ENCODE measurements around the gene ZNF761.
"Not testable (repeated sequence)": the region's sequence is repeated elsewhere in the genome, so short reads cannot be mapped to it uniquely, and the experiment has no call there.

ZNF761 gene

GRCh38 chr19:53431399-53432087 lies at the start of gene ZNF761:
Gene ZNF761 (plus strand): TSS chr19:53431984. CDS start chr19:53447269, 15,285 bp downstream.
- DNase-seq (ENCODE audit: low spot score): peak; percentile 96

DNA sequence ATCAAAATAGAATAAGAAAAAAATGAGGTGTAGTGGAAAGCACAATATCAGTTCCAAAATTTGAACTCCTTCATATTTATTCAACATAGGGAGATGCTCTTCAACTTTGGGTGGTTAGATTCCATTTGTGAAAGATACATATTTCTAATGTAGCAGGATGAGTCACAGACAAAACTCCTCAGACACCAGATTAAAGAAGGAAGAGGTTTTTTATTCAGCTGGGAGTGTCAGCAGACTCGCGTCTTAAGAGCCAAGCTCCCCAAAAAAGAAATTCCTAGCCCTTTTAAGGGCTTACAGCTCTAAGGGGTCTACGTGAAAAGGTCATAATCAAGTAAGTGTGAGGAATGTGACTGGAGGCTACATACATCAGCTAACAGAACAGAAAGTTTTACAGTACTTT lies 43.6 kb upstream of the ZNF761 start:
- no peak for DNase-seq (ENCODE audit: low spot score)

- no peak for DNase-seq (ENCODE audit: low spot score)
Observed at GRCh38 chr19:53388904-53389303, 42.9 kb upstream of the ZNF761 start.

- DNase-seq (ENCODE audit: low spot score): no peak
Observed at GRCh38 chr19:53389571-53389970, 42.2 kb upstream of the ZNF761 start.

DNA sequence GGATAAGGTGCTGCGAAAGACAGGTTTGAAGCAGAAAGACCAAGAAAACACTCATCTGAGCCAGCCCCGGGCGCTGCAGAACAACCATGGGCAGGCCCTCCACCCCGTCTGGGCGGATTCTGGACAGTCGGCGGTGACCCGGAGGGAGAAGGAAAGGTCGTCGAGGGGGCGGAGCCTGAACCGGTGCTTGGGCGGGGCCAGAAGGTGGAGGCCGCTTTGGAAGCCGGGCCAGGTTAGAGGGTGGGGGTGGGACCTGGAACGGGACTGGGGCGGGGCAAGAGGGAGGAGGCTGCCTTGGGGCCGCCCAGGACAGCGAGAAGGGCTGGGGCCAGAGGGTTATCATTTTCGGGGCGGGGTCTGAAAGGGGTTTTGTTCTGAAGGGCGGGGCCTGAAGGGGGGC lies 41.8 kb upstream of the ZNF761 start:
- DNase-seq (ENCODE audit: low spot score): no peak

DNA sequence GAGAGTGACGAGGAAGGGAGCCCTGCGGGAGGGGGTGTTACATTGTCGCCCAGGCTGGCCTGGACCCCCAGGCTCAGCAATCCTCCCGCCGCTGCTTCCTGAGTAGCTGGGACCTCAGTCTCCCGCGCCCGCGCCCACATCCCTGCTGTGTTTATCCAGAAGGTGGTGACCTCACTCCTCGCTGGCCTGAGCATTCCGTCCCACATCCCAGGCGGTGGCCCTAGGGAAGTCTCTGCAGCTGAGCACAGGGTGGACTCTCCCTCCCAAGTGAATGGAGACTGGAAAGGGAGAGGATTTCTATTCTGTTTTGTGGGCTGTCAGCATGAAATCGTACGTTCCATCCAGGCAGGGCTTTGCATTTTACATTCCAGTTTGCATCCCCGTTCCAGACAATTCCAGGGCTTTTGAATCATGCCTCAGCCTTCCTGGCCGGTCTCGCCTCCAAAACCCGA lies 37.2 kb upstream of the ZNF761 start:
- no peak for DNase-seq (ENCODE audit: low spot score)

GRCh38 chr19:53394974-53395839 lies 36.6 kb upstream of the ZNF761 start, which contains the start of gene ZNF765:
Gene ZNF765 (plus strand): TSS chr19:53395149. CDS start chr19:53398016, 2,867 bp downstream.
- peak; percentile 98 for DNase-seq (ENCODE audit: low spot score)

DNA sequence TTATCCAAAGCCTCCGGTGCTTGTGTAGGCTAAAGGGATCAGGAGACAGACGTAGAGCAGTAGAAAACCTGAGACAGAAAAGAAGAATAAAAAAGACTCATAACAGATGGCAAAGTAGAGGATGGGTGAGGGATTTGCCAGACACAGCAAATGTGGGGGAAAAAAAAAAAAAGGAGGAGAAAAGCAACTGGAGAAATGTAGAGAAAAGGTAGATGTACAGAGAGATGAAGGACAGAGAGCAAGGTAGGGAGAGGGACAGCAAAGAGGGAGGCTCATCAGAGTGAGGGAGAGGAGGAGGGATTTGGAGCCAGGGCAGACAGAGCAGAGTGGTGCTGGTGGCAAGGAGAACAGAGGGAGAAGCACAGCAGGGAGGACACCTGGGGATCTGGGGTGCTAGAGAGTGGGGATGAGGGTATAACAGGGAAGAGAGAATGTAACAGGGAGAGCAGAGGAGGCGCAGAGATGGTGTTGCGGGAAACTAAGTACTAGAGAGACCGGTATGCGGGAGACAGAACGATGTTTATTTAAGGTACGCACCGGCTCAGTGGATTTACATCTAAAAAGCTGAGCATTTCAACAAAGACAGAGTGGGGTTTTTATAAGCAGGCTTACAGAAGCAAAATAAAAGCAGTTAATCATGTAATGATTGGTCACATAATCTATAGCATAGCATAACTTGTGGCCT lies 35.8 kb upstream of the ZNF761 start:
- not testable (repeated sequence) for DNase-seq (ENCODE audit: low spot score)

DNA sequence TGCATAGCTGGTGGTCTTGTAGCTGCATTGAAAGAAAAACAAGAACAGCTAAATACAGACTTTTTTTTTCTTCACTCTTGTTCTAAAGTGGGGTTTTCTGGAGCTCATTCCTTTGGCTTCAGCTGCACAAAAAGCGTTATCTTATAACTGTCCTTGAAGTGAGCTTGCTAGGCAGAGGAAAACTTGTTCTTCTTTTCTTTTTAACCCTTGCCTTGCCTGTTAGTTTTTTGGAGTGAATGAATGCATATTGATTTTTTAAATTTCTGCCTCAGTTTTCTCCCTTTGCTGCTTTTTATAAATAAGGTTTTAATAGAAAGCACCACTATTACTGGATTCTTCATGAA lies 35.3 kb upstream of the ZNF761 start:
- DNase-seq (ENCODE audit: low spot score): no peak

DNA sequence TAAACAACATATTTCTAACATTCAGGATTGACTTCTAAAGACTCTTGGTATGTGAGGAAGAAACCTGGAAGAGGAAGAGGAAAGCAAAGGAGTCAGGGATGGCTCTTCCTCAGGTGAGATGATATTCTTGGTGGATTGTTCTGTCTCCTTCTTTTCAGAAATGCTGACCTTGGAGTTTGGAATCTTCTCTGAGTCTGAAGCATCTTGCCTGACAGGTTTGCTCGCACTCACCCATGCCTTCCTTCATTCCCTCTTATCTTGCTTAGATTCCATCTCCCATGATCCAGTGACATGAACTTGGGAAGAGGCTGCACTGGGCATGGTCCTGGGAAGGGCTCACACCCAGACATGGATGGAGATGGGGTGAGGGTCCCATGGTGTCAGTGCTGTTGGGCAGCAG lies 33.9 kb upstream of the ZNF761 start:
- DNase-seq (ENCODE audit: low spot score): not testable (repeated sequence)

DNA sequence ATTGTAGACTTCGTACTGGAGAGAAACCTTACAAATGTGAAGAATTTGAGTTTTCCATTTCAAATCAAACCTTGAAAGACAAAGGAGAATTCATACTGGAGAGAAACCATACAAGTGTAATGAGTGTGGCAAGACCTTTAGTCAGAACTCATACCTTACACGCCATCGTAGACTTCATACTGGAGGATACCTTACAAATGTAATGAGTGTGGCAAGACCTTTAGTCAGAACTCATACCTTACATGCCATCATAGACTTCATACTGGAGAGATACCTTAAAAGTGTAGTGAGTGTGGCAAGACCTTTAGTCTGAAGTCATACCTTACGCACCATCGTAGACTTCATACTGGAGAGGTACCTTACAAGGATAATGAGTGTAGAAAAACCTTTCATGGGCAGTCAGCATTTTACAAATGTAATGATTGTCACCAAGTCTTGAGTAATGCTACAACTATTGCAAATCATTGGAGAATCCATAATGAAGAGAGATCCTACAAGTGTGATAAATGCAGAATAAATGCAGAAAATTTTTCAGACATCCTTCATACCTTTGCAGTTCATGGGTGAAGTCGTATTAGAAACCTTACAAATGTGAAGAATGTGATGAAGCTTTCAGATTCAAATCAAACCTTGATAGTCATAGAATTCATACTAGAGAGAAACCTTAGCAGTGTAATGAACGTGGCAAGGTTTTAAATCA lies 22.1 kb upstream of the ZNF761 start:
- DNase-seq (ENCODE audit: low spot score): no peak

- not testable (repeated sequence) for DNase-seq (ENCODE audit: low spot score)
Observed at GRCh38 chr19:53420520-53421315, 11.1 kb upstream of the ZNF761 start.

DNA sequence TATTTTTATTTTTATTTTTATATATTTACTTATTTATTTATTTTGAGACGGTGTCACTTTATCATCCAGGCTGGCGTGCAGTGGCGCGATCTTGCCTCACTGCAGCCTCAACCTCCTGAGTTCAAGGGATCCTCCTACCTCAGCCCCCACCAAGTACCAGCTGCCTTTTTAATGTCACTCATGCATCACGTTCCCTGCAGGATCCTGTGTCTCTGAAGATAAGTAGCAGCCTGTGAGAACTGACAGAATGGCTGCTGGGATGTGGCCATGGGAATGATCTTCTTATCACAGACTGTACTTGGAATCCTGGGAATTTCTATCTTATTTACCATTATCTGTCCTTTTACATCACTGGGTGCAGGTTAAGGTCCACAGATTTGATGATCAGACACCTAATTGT lies 9.2 kb upstream of the ZNF761 start:
- no peak for DNase-seq (ENCODE audit: low spot score)

- not testable (repeated sequence) for DNase-seq (ENCODE audit: low spot score)
Observed at GRCh38 chr19:53423074-53423473, 8.7 kb upstream of the ZNF761 start.

GRCh38 chr19:53423680-53424079 lies 8.1 kb upstream of the ZNF761 start:
- DNase-seq (ENCODE audit: low spot score): not testable (repeated sequence)

DNA sequence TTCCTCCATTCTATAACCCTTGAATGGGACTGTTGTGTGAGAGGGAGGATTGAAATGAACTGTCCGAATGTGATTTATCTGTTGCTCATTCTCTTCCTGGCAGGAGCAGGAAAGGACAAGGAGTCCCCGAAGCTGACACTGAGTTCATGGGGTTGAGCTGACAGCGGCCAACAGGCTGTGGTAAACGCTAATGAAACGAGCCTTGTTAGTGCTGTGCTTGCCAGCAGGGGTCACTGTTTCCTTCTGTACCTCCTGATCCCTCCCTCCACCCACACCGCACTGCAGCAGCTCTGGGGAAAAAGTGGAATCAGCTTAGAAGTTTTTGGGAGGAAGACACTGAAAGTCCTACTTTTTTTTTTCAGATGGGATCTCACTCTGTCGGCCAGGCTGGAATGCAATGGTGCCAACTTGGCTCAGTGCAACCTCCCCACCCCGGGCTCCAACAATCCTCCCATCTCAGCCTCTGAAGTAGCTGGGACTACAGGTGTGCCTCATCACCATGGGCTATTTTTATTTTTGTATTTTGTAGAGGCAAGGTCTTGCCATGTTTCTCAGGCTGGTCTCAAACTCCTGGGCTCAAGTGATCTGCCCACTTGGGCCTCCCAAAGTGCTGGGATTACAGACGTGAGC lies 6.7 kb upstream of the ZNF761 start:
- peak; percentile 66 for DNase-seq (ENCODE audit: low spot score)

- DNase-seq (ENCODE audit: low spot score): no peak
Observed at GRCh38 chr19:53432088-53432661, 391 bp downstream of the ZNF761 start.

GRCh38 chr19:53443809-53444208 lies 12.0 kb downstream of the ZNF761 start:
- DNase-seq (ENCODE audit: low spot score): not testable (repeated sequence)

DNA sequence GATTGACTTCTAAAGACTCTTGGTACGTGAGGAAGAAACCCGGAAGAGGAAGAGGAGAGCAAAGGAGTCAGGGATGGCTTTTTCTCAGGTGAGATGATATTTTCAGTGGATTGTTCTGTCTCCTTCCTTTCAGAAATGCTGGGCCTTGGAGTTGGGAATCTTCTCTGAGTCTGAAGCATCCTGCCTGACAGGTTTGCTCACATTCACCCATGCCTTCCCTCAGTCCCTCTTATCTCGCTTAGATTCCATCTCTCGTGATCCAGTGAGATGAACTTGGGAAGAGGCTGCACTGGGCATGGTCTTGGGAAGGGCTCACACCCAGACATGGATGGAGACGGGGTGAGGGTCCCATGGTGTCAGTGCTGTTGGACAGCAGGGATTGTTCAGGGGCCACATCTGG lies 15.4 kb downstream of the ZNF761 start:
- not testable (repeated sequence) for DNase-seq (ENCODE audit: low spot score)

DNA sequence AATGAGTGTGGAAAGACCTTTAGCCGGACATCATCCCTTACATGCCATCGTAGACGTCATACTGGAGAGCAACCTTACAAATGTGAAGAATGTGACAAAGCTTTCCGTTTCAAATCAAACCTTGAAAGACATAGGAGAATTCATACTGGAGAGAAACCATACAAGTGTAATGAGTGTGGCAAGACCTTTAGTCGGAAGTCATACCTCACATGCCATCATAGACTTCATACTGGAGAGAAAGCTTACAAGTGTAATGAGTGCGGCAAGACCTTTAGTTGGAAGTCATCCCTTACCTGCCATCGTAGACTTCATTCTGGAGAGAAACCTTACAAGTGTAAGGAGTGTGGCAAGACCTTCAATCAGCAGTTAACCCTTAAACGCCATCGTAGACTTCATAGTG lies 24.0 kb downstream of the ZNF761 start:
- DNase-seq (ENCODE audit: low spot score): no peak

Measured in left forelimb (tissue), 1 donor.